GM10266 (cell line): Measurements from ENCODE around the gene OR7G2.

Source experiments
- DNase-seq: peaks from one replicate; pipeline ENCODE4 v3.0.0; 2012; ENCODE audit errors: extremely low spot score
- CTCF ChIP-seq: IDR thresholded peaks from 2 replicates; pipeline ENCODE4 v1.5.1; 2012; ENCODE audit warnings: mild to moderate bottlenecking, low read depth; ENCODE audit not compliant: control insufficient read depth, insufficient read depth; ENCODE audit errors: missing control alignments

The OR7G2 gene

GRCh38 chr19:9126900-9127405, 19.7 kb upstream of the OR7G2 start, which contains the start of gene OR7G3:
Gene OR7G3, minus strand, starts transcription at chr19:9126950. Its CDS starts 0 bp downstream, at chr19:9126950.
- no peak for TF ChIP-seq CTCF

GRCh38 chr19:9116547-9116946, 9.3 kb upstream of the OR7G2 start:
- TF ChIP-seq CTCF: no peak
- DNase-seq: no peak

More at GRCh38 chr19:9126900-9127405, 19.7 kb upstream of the OR7G2 start, which contains the start of gene OR7G3:
- no peak for DNase-seq

- no peak for DNase-seq
- no peak for TF ChIP-seq CTCF
These were observed 8.1 kb upstream of the OR7G2 start, which contains the start of gene OR7G1 for GRCh38 chr19:9115307-9115813. Gene OR7G1, minus strand, starts transcription at chr19:9115763. Its CDS starts 0 bp downstream, at chr19:9115763.

- TF ChIP-seq CTCF: no peak
- no peak for DNase-seq
These were observed 2.7 kb upstream of the OR7G2 start for GRCh38 chr19:9109959-9110358.

GRCh38 chr19:9086761-9087160, 20.5 kb downstream of the OR7G2 start, which contains the start of gene OR1M1:
Gene OR1M1, plus strand, starts transcription at chr19:9087061. Its CDS starts 6,184 bp downstream, at chr19:9093245.
- no peak for DNase-seq
- no peak for TF ChIP-seq CTCF

GRCh38 chr19:9078651-9079050, 28.6 kb downstream of the OR7G2 start:
- no peak for DNase-seq
- no peak for TF ChIP-seq CTCF

GRCh38 chr19:9076901-9077300, 30.4 kb downstream of the OR7G2 start:
- TF ChIP-seq CTCF: no peak
- no peak for DNase-seq
